DMS 273 (cell line): ENCODE results near the gene AP3S2.
"Not testable (repeated sequence)": the region's sequence is repeated elsewhere in the genome, so short reads cannot be mapped to it uniquely, and the experiment has no call there.

Source experiments
- DNase-seq: peaks from one replicate; lab custom pipeline; 2025; ENCODE audit not compliant: unreplicated experiment; lab: John Stamatoyannopoulos, UW

AP3S2 gene

GRCh38 chr15:89903858-89904130, 10.0 kb upstream of the AP3S2 start:
- no peak for DNase-seq

GRCh38 chr15:89903015-89903857, 9.4 kb upstream of the AP3S2 start:
- DNase-seq: no peak

DNA sequence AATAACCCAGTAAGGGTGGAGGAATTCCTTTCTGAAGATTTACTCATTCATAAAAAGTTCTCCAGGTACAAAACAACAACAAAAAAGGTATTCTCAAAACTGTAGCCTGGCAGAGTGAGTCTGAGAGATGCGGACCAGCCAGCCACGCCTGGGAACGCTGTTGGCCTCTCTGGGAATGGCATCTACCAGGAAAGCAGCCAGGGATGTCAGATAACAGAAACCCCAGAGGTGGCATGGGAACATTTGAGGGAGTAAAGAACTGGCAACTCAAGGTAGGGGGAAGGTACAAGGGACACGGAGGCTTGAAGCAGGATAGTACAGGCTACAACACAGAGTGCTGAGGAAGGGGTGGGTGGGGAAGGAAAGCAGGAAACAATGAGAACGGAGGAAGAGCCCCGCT, 7.1 kb upstream of the AP3S2 start:
- DNase-seq: no peak

DNA sequence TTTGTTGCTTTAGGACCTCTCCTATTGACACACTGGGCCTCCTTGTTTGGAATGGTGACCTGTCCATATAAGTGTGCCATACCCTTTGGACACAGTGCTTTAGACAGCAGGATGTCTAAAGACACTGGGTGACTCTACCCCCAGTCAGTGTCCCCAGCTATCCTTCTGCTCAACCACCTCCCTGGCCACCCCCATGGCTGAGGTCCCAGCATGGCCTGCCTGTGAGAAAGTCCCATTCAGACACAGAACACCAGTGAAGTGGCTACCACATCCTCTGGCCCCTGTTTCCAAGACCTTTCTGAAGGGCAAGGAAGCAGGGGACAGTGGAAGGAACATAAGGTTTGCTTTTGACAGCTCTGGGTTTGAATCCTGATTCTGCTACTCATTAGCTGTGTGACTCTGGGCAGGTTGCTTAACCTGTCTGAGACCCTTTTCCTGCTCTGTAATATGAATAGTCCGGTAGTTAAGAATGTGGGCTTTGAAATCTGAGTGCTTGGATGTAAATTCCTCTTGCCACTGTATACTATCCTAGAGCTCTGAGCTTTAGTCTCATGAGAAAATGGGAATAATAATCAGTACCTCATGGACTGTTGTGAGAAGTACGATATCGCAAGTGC, 6.3 kb upstream of the AP3S2 start:
- no peak for DNase-seq

DNA sequence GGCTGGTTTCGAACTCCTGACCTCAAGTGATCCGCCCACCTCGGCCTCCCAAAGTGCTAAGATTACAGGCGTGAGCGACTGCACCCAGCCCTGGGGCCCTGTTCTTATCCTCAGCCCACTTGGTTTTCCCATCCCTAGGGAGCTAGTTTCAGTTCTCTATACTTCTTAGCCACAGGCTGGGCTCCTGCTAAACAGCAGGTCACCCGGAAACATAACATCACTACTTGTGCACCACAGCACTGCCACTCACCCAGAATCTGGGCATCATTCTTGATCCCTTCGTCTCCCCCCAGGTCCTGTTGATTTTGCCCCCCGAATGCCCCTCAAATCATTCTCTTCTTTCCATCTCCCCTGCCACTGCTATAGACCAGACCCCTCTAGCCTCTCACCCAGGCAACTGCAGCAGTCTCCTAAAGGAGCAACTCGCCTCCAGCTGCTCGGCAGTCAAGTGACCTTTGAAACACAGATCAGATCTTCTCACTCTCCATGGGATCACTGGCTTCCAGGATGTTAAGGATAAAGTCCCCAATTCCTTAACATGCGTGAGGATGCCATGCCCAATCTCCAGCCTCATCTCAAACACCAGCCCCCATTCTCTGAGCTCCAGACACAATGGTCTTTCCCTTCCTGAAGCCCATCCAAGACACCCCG, 5.6 kb upstream of the AP3S2 start:
- DNase-seq: no peak

GRCh38 chr15:89898614-89899294, 5.0 kb upstream of the AP3S2 start:
- peak; percentile 80 for DNase-seq

DNA sequence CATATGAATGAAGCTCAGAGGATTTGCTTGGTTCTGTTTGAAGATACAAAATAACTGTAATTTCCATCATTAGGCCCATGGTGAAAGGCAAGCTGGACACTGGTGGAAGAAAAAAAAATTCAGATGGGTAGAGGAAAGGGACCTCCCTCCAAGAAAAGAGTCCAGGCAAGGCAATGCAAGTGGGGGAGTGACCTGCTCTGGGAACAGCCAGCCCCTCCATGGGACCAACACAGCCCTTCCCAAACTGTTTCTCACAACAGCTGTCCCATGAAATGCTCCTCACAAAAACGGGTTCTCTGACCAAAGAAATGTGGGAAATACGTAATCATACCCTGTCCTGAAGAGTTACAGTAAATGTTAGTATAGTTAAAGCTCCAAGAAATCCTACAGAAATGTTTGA, 4.4 kb upstream of the AP3S2 start:
- no peak for DNase-seq

- peak; percentile 16 for DNase-seq
Observed at GRCh38 chr15:89893027-89893426, 767 bp downstream of the AP3S2 start.

GRCh38 chr15:89888214-89888804, 5.5 kb downstream of the AP3S2 start:
- peak; percentile 75 for DNase-seq

- no peak for DNase-seq
Observed at GRCh38 chr15:89885611-89886010, 8.2 kb downstream of the AP3S2 start.

GRCh38 chr15:89885179-89885578, 8.6 kb downstream of the AP3S2 start:
- DNase-seq: not testable (repeated sequence)

DNA sequence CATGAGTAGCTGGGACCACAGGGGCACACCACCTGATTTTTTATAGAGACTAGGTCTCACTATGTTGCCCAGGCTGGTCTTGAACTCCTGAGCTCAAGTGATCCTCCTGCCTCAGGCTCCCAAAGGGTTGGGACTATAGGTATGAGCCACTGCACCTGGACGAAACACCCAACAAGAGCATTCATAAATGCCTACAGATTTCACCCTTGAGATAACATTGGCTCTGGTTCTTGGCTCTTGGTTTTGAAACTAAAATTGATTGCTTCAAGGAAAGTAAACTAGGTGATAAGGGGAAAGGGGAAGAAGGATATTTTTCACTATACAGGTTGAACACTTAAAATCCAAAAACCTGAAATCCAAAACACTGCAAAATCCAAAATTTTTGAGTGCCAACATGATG, 10.3 kb downstream of the AP3S2 start:
- no peak for DNase-seq

- DNase-seq: no peak
Observed at GRCh38 chr15:89880727-89881126, 13.1 kb downstream of the AP3S2 start.

DNA sequence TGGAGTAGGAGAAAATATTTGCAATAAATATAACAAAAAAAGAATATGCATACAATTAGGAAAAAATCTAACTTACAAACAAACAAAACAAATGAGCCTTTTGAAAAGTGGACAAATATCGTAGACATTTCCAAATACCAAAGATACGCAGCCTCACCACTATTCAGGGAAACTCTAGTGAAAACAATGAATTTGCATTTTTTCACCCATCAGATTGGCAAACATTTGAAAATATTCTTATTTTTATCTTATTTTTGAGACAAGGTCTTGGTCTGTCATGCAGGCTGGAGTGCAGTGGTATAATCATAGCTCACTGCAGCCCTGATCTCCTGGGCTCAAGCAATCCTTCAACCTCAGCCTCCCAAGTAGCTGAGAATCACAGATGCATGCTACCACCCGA, 15.5 kb downstream of the AP3S2 start:
- no peak for DNase-seq

DNA sequence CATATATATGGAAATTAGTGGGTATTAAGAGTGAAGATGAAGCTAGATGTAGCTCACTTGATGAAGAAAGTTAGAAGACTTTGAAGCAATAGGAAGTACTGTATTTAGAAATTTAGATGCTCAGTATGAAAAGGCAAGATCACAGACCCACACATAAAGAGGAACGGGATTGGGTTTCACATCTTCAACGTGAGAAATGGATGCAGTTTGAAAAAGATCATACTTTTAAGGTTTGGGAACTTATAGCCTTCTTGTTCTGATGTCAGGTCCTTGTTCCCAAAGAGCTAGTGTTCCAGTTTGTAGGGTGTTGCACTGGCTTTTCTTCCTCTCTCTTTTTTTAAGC, 16.7 kb downstream of the AP3S2 start:
- no peak for DNase-seq

- DNase-seq: no peak
Observed at GRCh38 chr15:89876396-89877082, 17.3 kb downstream of the AP3S2 start.

- DNase-seq: no peak
Observed at GRCh38 chr15:89875741-89876140, 18.1 kb downstream of the AP3S2 start.

DNA sequence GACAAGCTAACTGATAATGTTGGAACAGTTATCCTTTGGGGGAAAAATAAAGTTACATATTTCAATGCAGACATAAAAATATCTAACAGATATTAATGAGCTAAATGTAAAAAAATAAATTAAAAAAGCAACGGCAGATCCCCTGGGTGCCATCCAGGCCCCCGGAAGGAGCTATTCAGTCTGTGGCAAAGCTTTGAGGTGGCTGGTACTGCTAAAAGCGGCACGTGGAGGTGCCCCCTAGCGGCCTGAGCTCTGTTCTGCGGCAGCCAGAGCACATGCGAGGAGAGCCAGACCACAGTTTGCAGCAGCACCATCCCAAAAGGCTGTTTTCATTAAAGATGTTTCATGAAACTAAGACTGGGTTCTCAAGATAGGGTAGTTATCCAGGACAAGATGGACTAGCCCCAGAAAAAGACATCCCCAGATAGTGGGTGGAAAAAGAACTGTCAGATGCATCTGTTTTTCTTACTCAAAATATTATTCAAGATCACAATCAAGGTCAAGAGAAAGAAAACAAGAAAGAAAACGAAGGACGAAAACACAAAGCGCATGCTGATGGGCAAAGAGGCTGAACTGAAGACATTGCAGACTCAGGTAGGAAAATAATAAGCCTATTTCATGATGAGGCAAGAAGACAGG, 18.7 kb downstream of the AP3S2 start:
- peak; percentile 80 for DNase-seq

- no peak for DNase-seq
Observed at GRCh38 chr15:89870688-89871288, 23.0 kb downstream of the AP3S2 start.

- DNase-seq: no peak
Observed at GRCh38 chr15:89870006-89870405, 23.8 kb downstream of the AP3S2 start.
